K562 treated with DMSO at 1 percent for 24 hours (cell line): ENCODE measurements around the gene CPD. TPM values are rescaled to one million over a fixed set of nuclear protein-coding genes. Genes with fewer than 3 reads are reported as not detected.

ENCODE experiments used
- total RNA-seq: library from RNA; unstranded; fragments of 300-600 nt; gene quantifications from 2 replicates; pipeline ENCODE4 v1.2.3, GENCODE V29; 2022; ENCODE audit warnings: low read depth; ENCODE audit not compliant: insufficient read depth

The CPD gene
- total RNA-seq = 26.7 and 38.1 TPM in 2 replicates

GRCh38 chr17:30378825-30379302 is at the start of gene CPD:
Gene CPD (plus strand): TSS chr17:30378927. CDS start chr17:30378981, 54 bp downstream.

GRCh38 chr17:30333503-30334360 is 45.0 kb upstream of the CPD start, which contains the start of gene TMIGD1:
Gene TMIGD1 (minus strand): TSS chr17:30334057. CDS start chr17:30332133, 1,924 bp downstream.

GRCh38 chr17:30477083-30477773 is 98.5 kb downstream of the CPD start, which contains the start of gene GOSR1:
Gene GOSR1 (plus strand): TSS chr17:30477408. CDS start chr17:30477434, 26 bp downstream.

Other genes with a start within 250 kb of the CPD start
- gene SLC6A4, start 143.2 kb upstream of the CPD start, total RNA-seq = 0.46 TPM in 1 of 2 replicates, not detected in the other
- 58.4 and 61.0 TPM in 2 replicates for gene BLMH, start 87.0 kb upstream of the CPD start, total RNA-seq
- not detected in 2 replicates for gene TMIGD1, start 44.9 kb upstream of the CPD start, total RNA-seq
- gene GOSR1, start 98.5 kb downstream of the CPD start, total RNA-seq = 15.8 and 16.5 TPM in 2 replicates